Stimulated activated CD8-positive, alpha-beta memory T cell treated with anti-CD3 and anti-CD28 coated beads, Interleukin-12 subunit alpha, Interleukin-12 subunit beta, amount 100 ng/mL, for 4 hours (primary cell): ENCODE measurements around the gene PFDN1.

ENCODE experiments used
- DNase-seq: peaks from one replicate; pipeline ENCODE4 v3.0.0-alpha.2; 2020; ENCODE audit warnings: low read depth

Gene PFDN1

GRCh38 chr5:140328036-140328764 is 25.3 kb upstream of the PFDN1 start:
- no peak for DNase-seq

GRCh38 chr5:140327589-140327988 is 24.7 kb upstream of the PFDN1 start:
- no peak for DNase-seq

- no peak for DNase-seq
Measured at GRCh38 chr5:140325486-140325885, 22.6 kb upstream of the PFDN1 start.

GRCh38 chr5:140324617-140325241 is 21.8 kb upstream of the PFDN1 start:
- DNase-seq, result no peak

GRCh38 chr5:140324041-140324600 is 21.2 kb upstream of the PFDN1 start:
- DNase-seq, result no peak

GRCh38 chr5:140322751-140323731 is 20.1 kb upstream of the PFDN1 start:
- no peak for DNase-seq

GRCh38 chr5:140321796-140322195 is 18.9 kb upstream of the PFDN1 start:
- DNase-seq, result no peak

- DNase-seq, result no peak
Measured at GRCh38 chr5:140319833-140320232, 16.9 kb upstream of the PFDN1 start.

- DNase-seq, result no peak
Measured at GRCh38 chr5:140318792-140319191, 15.9 kb upstream of the PFDN1 start.

GRCh38 chr5:140317859-140318258 is 15.0 kb upstream of the PFDN1 start:
- no peak for DNase-seq

DNA sequence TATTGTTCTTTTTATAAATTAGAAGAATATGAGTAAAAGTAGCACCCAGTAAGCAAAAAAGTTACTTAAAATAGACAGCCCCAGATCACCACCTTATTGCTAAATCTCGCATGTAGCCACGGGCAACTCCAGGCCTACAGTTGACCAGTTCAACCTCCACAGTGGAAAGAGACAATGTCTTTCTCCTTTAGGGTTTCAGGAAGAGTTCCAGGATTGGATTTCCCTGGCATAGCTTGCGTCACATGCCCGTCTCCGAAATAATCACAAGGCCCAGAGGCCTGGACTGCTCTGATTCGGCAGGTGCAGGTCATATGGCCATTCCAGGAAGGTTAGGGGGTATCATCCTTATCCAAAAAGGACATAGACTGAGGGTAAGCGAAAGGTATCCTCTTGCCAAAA is 9.9 kb upstream of the PFDN1 start:
- no peak for DNase-seq

GRCh38 chr5:140312067-140312790 is 9.3 kb upstream of the PFDN1 start:
- DNase-seq, result no peak

DNA sequence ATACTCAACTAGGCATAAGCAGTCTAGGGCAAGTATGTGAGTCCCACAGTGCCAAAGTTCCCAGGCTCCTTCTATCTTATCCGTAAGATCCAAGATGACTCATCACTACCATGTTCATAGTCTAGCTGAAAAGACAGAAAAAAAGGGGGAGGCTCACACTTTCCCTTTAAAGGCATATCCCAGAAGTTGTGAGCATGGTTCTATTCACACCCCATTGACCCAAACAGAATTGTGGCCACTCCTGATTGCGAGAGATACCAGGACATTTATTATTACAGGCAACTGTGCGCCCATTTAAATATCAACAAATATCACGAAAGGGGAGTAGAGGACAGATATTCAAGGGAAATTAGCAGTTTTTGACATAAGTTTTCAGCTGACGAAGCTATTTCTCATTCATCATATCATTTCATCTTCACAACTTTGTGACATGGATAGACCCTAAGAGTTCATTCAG is 8.1 kb upstream of the PFDN1 start:
- no peak for DNase-seq

GRCh38 chr5:140310434-140310833 is 7.5 kb upstream of the PFDN1 start:
- no peak for DNase-seq

DNA sequence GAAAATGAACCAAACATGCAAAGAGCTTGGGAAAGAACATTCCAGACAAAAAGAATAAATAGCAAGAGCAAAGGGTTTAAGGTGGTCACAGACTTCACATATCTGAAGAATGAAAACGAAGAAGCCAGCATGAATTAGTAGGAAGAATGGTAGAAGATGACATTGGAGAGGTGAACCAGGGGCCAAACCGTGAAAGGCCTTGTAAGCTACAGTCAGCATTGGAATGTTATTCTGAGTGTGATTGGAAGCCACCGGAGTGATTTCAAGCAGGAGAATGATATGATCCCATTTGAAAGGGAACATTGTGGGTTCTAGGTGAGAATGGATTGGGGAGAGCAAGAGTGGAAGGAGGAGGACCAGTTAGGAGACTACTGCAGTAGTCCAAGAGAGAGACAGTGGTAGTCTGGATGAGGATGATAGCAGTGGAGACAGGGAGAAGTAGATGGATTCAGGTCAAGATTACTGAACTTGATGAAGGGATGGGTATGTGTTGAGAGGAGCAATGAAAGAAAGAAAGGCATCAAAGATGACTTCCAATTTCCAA is 6.9 kb upstream of the PFDN1 start:
- DNase-seq, result no peak

DNA sequence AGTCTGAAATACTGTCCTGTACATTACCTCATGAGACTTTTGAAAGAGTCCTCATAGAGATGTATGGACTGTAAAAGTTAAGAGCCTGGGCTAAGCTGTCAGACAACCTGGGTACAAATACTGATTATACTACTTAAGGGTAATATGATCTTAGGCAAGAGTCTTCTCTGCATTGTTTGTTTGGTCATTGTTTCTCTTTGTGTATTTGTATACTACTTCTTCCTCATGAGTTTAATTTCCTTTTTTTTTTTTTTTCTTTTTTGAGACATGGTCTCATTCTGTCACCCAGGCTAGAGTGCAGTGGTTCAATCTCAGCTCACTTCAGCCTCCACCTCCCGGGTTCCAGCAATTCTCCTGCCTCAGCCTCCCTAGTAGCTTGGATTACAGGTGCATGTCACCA is 2.6 kb upstream of the PFDN1 start:
- no peak for DNase-seq

- no peak for DNase-seq
Measured at GRCh38 chr5:140303966-140304365, 1.1 kb upstream of the PFDN1 start.

DNA sequence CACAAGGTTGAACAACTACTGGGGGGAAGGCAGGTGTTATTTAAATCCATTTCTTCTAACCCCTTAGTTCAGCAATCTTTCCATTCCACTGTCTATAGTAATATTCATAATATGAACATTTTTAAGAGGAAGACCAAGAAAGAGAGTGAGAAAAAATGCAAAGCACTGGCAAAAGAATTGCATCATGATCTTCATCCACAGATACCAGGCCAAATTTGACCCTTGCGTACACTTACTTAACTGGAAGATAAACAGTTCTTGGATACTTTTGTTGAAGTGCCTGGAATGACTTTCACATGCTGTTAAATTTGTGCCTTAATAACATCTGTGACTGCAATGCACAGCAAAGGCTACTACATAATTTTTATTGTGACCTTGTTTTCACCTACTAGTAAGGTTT is 1.8 kb downstream of the PFDN1 start:
- no peak for DNase-seq

- no peak for DNase-seq
Measured at GRCh38 chr5:140299056-140299455, 3.8 kb downstream of the PFDN1 start.

DNA sequence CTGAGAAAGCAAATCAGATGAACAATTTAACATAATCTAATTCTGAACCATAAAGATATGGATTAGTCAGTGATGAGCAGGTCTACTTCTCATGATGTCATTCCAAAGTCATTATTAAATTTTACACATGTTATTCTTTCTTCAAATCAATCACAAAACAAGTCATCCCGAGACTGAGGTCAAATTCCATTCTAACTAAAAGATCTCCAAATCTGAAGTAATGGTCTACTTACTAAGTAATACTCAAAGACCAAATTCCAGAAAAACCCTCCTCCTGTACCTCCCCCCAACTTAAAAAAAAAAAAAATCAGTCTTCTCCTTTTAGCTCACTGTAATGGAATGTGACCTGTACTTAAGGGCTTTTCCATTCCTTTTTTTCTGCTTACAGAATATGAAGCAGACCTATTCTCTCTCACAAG is 4.7 kb downstream of the PFDN1 start:
- no peak for DNase-seq

- no peak for DNase-seq
Measured at GRCh38 chr5:140297283-140297682, 5.6 kb downstream of the PFDN1 start.
